ENCODE measurements around the gene MUC5B. TPM values are rescaled to one million over a fixed set of nuclear protein-coding genes. Genes with fewer than 3 reads are reported as not detected.

MUC5B gene
- total RNA-seq, 1 donor from 2014 or later, result not detected

DNA sequence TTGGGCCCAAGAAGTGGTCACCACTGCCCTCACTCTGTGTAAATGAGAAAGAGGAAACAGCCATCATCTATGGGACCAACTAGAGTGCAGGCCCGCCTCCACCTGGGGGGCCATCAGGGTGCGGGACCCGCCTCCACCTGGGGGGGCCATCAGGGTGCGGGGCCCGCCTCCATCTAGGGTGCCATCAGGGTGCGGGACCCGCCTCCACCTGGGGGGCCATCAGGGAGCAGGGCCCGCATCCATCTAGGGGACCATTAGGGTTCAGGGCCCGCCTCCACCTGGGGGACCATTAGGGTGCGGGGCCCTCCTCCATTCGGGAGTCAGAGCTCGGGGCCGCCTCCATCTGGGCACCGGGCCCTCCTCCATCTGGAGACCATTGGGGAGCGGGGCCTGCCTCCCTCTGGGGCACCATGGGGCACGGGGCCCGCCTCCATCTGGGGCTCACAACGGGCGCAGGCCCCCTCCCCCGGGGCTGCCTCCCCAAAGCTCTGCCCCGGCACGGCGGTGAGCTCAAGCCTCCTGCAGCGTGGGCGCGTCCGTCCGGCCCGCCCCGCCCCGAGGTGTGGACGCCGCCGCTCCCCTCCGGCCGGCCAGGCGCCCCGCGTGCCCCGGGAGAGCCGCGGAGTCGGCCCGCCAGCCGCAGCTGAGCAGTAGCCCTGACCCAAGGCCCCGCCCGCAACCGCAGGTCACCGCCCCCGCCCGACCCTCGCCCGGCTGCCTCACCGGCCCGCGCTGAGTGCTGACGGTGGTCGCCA lies 86.1 kb downstream of the MUC5B start:
- peak overlapping the region; percentile 86 for H2AFZ ChIP-seq (ENCODE audit: low read depth, low read length)
- H3K4me3 ChIP-seq (ENCODE audit: insufficient read depth, low read depth, low read length), result peak overlapping the region; percentile 66
- peaks cover 50% of the 10 kb centered on the region for H4K20me1 ChIP-seq (ENCODE audit: insufficient read depth, low read length)
- peaks cover 3% of the 10 kb centered on the region for H3K27me3 ChIP-seq (ENCODE audit: insufficient read depth, low read length)
- Mint-ChIP-seq H3K4me3 (ENCODE audit: unreplicated experiment) (peak overlapping the region; percentile 83), H3K27ac (ENCODE audit: unreplicated experiment) (no peak overlapping the region), H3K36me3 (ENCODE audit: low read depth, unreplicated experiment) (no peaks in the 10 kb centered on the region), H3K9me3 (ENCODE audit: unreplicated experiment) (peaks cover 19% of the 10 kb centered on the region), H3K4me1 (ENCODE audit: low read depth, unreplicated experiment) (peaks cover 6% of the 10 kb centered on the region), H3K27me3 (ENCODE audit: low read depth, unreplicated experiment) (no peaks in the 10 kb centered on the region)
- peaks cover 15% of the 10 kb centered on the region for H3K4me1 ChIP-seq (ENCODE audit: insufficient read depth, low read length)
- peaks cover 6% of the 10 kb centered on the region for H3K9me3 ChIP-seq (ENCODE audit: insufficient read depth, low read depth, low read length)
- H3K4me2 ChIP-seq (ENCODE audit: low read length), result peak overlapping the region; percentile 98
- H3K79me2 ChIP-seq (ENCODE audit: insufficient read depth, low read length), result peaks cover 55% of the 10 kb centered on the region
- TF ChIP-seq EZH2 (IDR thresholded peaks at IDR 0.05; ENCODE audit: insufficient read depth, low read length) (no peak), CTCF (IDR thresholded peaks at IDR 0.05; ENCODE audit: insufficient read depth, low read depth, low read length) (no peak)
- H3K9ac ChIP-seq (ENCODE audit: low read length), result peak overlapping the region; percentile 90
- no peak for FAIRE-seq
- peak overlapping the region; percentile 66 for H3K27ac ChIP-seq (ENCODE audit: low read depth, low read length)
- DNase-seq (ENCODE audit: low read depth), result no peak
- H3K36me3 ChIP-seq (ENCODE audit: insufficient read depth, low read length), result no peaks in the 10 kb centered on the region

GRCh38 chr11:1309498-1310317 lies 86.8 kb downstream of the MUC5B start, which contains the start of gene TOLLIP:
Gene TOLLIP (minus strand): TSS chr11:1309632. CDS start chr11:1309498, 134 bp downstream.
- H3K27ac ChIP-seq (ENCODE audit: low read depth, low read length), result peak within 1 kb of the TSS; percentile 87
- peaks cover 47% of the 10 kb centered on the region for H3K79me2 ChIP-seq (ENCODE audit: insufficient read depth, low read length)
- peak within 1 kb of the TSS; percentile 98 for H3K4me2 ChIP-seq (ENCODE audit: low read length)
- peaks cover 6% of the 10 kb centered on the region for H3K9me3 ChIP-seq (ENCODE audit: insufficient read depth, low read depth, low read length)
- peak within 1 kb of the TSS; percentile 90 for H3K9ac ChIP-seq (ENCODE audit: low read length)
- peaks cover 19% of the 10 kb centered on the region for H3K9me3 Mint-ChIP-seq (ENCODE audit: unreplicated experiment)
- peak within 1 kb of the TSS; percentile 66 for H3K4me3 ChIP-seq (ENCODE audit: insufficient read depth, low read depth, low read length)
- peak within 1 kb of the TSS; percentile 69 for H3K27ac Mint-ChIP-seq (ENCODE audit: unreplicated experiment)
- peak; percentile 63 for DNase-seq (ENCODE audit: low read depth)
- H4K20me1 ChIP-seq (ENCODE audit: insufficient read depth, low read length), result peaks cover 42% of the 10 kb centered on the region
- H3K4me1 Mint-ChIP-seq (ENCODE audit: low read depth, unreplicated experiment), result peaks cover 6% of the 10 kb centered on the region
- peaks cover 15% of the 10 kb centered on the region for H3K4me1 ChIP-seq (ENCODE audit: insufficient read depth, low read length)
- H3K27me3 Mint-ChIP-seq (ENCODE audit: low read depth, unreplicated experiment), result no peaks in the 10 kb centered on the region
- H3K36me3 Mint-ChIP-seq (ENCODE audit: low read depth, unreplicated experiment), result no peaks in the 10 kb centered on the region
- H3K36me3 ChIP-seq (ENCODE audit: insufficient read depth, low read length), result no peaks in the 10 kb centered on the region
- H3K4me3 Mint-ChIP-seq (ENCODE audit: unreplicated experiment), result peak within 1 kb of the TSS; percentile 83
- H2AFZ ChIP-seq (ENCODE audit: low read depth, low read length), result peak within 1 kb of the TSS; percentile 100
- H3K27me3 ChIP-seq (ENCODE audit: insufficient read depth, low read length), result peaks cover 3% of the 10 kb centered on the region
- no peak for FAIRE-seq
- no peak for TF ChIP-seq EZH2 (IDR thresholded peaks at IDR 0.05; ENCODE audit: insufficient read depth, low read length)
- TF ChIP-seq CTCF (IDR thresholded peaks at IDR 0.05; ENCODE audit: insufficient read depth, low read depth, low read length), result no peak

Measured in astrocyte (in vitro differentiated cells and primary cell).